ENCODE measurements around the gene AGAP1.

- TF ChIP-seq POLR2AphosphoS5 (IDR thresholded peaks at IDR 0.05; ENCODE audit: low read depth, low read length), result no peak
- TF ChIP-seq REST (IDR thresholded peaks at IDR 0.05; ENCODE audit: insufficient read depth in 1 of 2, low read depth in 2 of 2, low read length in 2 of 2), result no peak
- no peak for TF ChIP-seq TAF1 (IDR thresholded peaks at IDR 0.05; ENCODE audit: borderline replicate concordance, insufficient read depth, low read length)
Measured at GRCh38 chr2:235719146-235719942, 225.5 kb downstream of the AGAP1 start.
